OCI-LY3 (cell line): Measurements from ENCODE around the gene ATP4B.

ENCODE experiments used
- H2AFZ ChIP-seq: fragments of 200-600, 300-600 bp; shearing (Covaris generic); 2 replicates; pipeline ENCODE4 v1.6.0; 2014; ENCODE audit warnings: antibody characterized with exemption, low read depth, low read length
- H3K27ac ChIP-seq: fragments of 200-600, 300-600 bp; sonication (generic); 2 replicates; pipeline ENCODE4 v1.5.1; 2014; ENCODE audit warnings: mild to moderate bottlenecking, low read length, moderate library complexity, mixed read lengths
- H3K27me3 ChIP-seq: fragments of 200-600, 300-600 bp; sonication (generic); 2 replicates; pipeline ENCODE4 v1.6.1; 2014; ENCODE audit warnings: low read depth, low read length, mixed read lengths
- H3K36me3 ChIP-seq: fragments of 200-600, 300-600 bp; sonication (generic); replicated peaks from 2 replicates; pipeline ENCODE3; 2014; ENCODE audit warnings: low read depth, low read length, mixed read lengths
- H3K4me1 ChIP-seq: fragments of 300-600, 200-600 bp; sonication (generic); 2 replicates; pipeline ENCODE4 v1.6.1; 2014; ENCODE audit warnings: low read length, mixed read lengths
- H3K4me2 ChIP-seq: fragments of 200-600, 300-600 bp; sonication (generic); 2 replicates; pipeline ENCODE4 v1.6.1; 2014; ENCODE audit warnings: low read length, mixed read lengths
- H3K4me3 ChIP-seq: fragments of 300-600, 200-600 bp; sonication (generic); 2 replicates; pipeline ENCODE4 v1.5.1; 2014; ENCODE audit warnings: antibody characterized with exemption, mild to moderate bottlenecking, low read length, moderate library complexity
- H3K79me2 ChIP-seq: fragments of 300-600, 200-600 bp; shearing (Covaris generic); 2 replicates; pipeline ENCODE4 v1.6.1; 2014; ENCODE audit warnings: mild to moderate bottlenecking, low read length, mixed read lengths
- H3K9ac ChIP-seq: fragments of 300-600, 200-600 bp; shearing (Covaris generic); 2 replicates; pipeline ENCODE4 v1.6.0; 2014; ENCODE audit warnings: mild to moderate bottlenecking, low read length, moderate library complexity
- H3K9me3 ChIP-seq: fragments of 200-600, 300-600 bp; shearing (Covaris generic); 2 replicates; pipeline ENCODE4 v1.6.1; 2014; ENCODE audit warnings: low read length, mixed read lengths; ENCODE audit not compliant: insufficient read depth
- H4K20me1 ChIP-seq: fragments of 200-600, 300-600 bp; sonication (generic); 2 replicates; pipeline ENCODE4 v1.6.1; 2016; ENCODE audit warnings: low read length, mixed read lengths; ENCODE audit not compliant: insufficient read depth
- EZH2phosphoT487 ChIP-seq: fragments of 200-600 bp; shearing (Covaris generic); IDR thresholded peaks from 2 replicates; pipeline ENCODE4 v1.6.1; 2018; ENCODE audit warnings: antibody characterized with exemption, mixed run types, low read depth
- TF ChIP-seq, protein P1 (sequence below): fragments of 200-600, 300-600 bp; sonication (generic); IDR thresholded peaks from 2 replicates; pipeline ENCODE4 v1.5.1; 2014; ENCODE audit warnings: antibody characterized with exemption, low read length, low read depth

The ATP4B gene

GRCh38 chr13:113642563-113642962 is 15.4 kb downstream of the ATP4B start:
- H3K36me3 ChIP-seq, result peaks cover 42% of the 10 kb centered on the region
- no peak overlapping the region for H2AFZ ChIP-seq
- H3K4me2 ChIP-seq, result no peak overlapping the region
- no peaks in the 10 kb centered on the region for H3K27me3 ChIP-seq
- no peak overlapping the region for H3K4me3 ChIP-seq
- no peak overlapping the region for H3K9ac ChIP-seq
- no peaks in the 10 kb centered on the region for H3K4me1 ChIP-seq
- no peak overlapping the region for H3K27ac ChIP-seq
- H3K79me2 ChIP-seq, result 0 out of 2 replicates have a peak, but pooled peaks cover 4% of the 10 kb centered on the region
- no peaks in the 10 kb centered on the region for H3K9me3 ChIP-seq
- TF ChIP-seq, protein P1, sequence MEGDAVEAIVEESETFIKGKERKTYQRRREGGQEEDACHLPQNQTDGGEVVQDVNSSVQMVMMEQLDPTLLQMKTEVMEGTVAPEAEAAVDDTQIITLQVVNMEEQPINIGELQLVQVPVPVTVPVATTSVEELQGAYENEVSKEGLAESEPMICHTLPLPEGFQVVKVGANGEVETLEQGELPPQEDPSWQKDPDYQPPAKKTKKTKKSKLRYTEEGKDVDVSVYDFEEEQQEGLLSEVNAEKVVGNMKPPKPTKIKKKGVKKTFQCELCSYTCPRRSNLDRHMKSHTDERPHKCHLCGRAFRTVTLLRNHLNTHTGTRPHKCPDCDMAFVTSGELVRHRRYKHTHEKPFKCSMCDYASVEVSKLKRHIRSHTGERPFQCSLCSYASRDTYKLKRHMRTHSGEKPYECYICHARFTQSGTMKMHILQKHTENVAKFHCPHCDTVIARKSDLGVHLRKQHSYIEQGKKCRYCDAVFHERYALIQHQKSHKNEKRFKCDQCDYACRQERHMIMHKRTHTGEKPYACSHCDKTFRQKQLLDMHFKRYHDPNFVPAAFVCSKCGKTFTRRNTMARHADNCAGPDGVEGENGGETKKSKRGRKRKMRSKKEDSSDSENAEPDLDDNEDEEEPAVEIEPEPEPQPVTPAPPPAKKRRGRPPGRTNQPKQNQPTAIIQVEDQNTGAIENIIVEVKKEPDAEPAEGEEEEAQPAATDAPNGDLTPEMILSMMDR, result no peak
- no peak for TF ChIP-seq EZH2phosphoT487
- no peaks in the 10 kb centered on the region for H4K20me1 ChIP-seq

DNA sequence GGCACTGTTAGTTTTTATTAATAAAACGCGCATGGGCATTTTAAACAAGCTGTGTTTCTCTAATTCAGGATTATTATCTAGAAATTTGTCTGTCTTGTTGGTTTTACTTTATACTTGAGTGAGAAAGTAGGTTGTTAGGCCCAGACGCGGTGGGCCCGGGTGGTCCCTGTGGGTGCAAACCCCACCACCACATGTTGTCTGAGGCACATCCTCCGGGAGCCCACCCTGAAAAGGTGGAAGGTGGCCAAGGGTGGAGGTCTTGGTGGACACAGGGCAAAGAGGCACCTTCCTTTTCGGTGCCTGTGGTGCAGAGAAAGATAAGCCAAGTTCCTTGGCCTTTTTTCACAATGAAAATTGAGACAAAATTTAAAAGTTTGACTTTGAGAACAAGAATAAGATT is 16.6 kb downstream of the ATP4B start:
- 0 out of 2 replicates have a peak, but pooled peaks cover 4% of the 10 kb centered on the region for H3K79me2 ChIP-seq
- H2AFZ ChIP-seq, result no peak overlapping the region
- H3K4me3 ChIP-seq, result no peak overlapping the region
- no peaks in the 10 kb centered on the region for H3K4me1 ChIP-seq
- H4K20me1 ChIP-seq, result no peaks in the 10 kb centered on the region
- no peak overlapping the region for H3K27ac ChIP-seq
- H3K36me3 ChIP-seq, result peaks cover 54% of the 10 kb centered on the region
- H3K9ac ChIP-seq, result no peak overlapping the region
- TF ChIP-seq, protein P1, result no peak
- no peak for TF ChIP-seq EZH2phosphoT487
- H3K27me3 ChIP-seq, result no peaks in the 10 kb centered on the region
- no peaks in the 10 kb centered on the region for H3K9me3 ChIP-seq
- no peak overlapping the region for H3K4me2 ChIP-seq

DNA sequence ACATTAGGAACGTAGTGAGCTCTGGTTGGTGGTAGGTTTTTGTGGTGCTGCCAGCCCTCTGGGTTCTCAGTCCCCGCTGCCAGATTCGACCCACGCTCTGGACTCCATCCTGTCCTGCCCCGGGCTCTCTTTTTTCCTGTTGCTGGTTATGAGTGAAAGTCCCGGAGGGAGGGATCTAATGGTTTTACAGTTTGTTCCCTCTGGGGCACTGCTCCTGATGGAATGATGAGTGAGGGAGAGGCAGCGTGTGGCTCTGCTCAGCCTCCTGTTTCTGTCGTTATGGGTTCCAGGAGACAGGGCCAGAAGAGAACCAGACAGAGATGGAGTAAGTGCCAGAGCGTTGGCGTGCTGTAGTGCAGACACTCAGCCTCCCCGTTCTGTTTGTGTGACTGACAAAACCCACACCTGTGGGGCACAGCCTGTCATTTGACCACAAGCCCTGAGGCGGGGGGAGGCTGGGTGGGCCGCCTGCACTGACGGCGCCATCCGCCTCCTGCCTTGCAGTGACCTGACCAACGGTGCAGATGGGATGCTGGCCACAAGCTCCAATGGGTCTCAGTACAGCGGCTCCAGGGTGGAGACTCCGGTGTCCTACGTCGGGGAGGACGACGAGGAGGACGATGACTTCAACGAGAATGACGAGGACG is 18.3 kb downstream of the ATP4B start:
- H4K20me1 ChIP-seq, result 0 out of 2 replicates have a peak, but pooled peaks cover 2% of the 10 kb centered on the region
- no peaks in the 10 kb centered on the region for H3K9me3 ChIP-seq
- H3K27ac ChIP-seq, result no peak overlapping the region
- no peak overlapping the region for H3K4me3 ChIP-seq
- no peak overlapping the region for H2AFZ ChIP-seq
- TF ChIP-seq, protein P1, result no peak
- TF ChIP-seq EZH2phosphoT487, result no peak
- H3K36me3 ChIP-seq, result peaks cover 68% of the 10 kb centered on the region
- H3K79me2 ChIP-seq, result 0 out of 2 replicates have a peak, but pooled peaks cover 4% of the 10 kb centered on the region
- no peak overlapping the region for H3K4me2 ChIP-seq
- no peaks in the 10 kb centered on the region for H3K27me3 ChIP-seq
- no peak overlapping the region for H3K9ac ChIP-seq
- H3K4me1 ChIP-seq, result no peaks in the 10 kb centered on the region

DNA sequence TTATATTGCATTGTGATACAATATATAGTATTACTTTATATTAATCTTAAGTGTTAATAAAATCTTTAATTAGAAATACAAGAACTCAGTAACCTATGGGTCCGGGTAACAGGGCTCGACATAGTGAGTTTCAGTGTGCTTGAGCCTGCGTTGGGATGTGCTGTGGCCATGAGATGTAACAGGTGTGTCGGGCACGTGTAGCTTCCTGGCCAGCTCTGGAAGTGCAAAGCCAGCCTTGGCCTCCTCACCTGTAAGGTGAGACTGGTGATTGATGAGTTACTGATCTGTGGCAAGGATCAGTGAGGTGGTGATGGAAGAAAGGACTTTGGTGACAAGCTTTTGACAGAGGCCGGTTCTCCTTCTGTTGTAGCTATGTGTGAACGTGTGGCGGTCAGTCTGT is 19.2 kb downstream of the ATP4B start:
- Histone ChIP-seq H3K27me3 (no peaks in the 10 kb centered on the region), H2AFZ (no peak overlapping the region), H3K36me3 (peaks cover 76% of the 10 kb centered on the region), H3K4me3 (no peak overlapping the region), H3K27ac (no peak overlapping the region), H4K20me1 (0 out of 2 replicates have a peak, but pooled peaks cover 4% of the 10 kb centered on the region), H3K9ac (no peak overlapping the region), H3K9me3 (no peaks in the 10 kb centered on the region), H3K4me2 (no peak overlapping the region), H3K79me2 (0 out of 2 replicates have a peak, but pooled peaks cover 4% of the 10 kb centered on the region), H3K4me1 (no peaks in the 10 kb centered on the region)
- TF ChIP-seq, protein P1, result no peak
- TF ChIP-seq EZH2phosphoT487, result no peak
